Kidney epithelial cell (primary cell): ENCODE results near the gene DNAH7. TPM values are rescaled to one million over a fixed set of nuclear protein-coding genes. Genes with fewer than 3 reads are reported as not detected.

Experiments used
- DNase-seq: peaks from one replicate; pipeline ENCODE4 v3.0.0-alpha.2; 2010; ENCODE audit warnings: low read depth
- H3K27me3 ChIP-seq: 2 replicates; pipeline ENCODE4 v1.6.0; 2011; ENCODE audit warnings: low read length; ENCODE audit not compliant: control insufficient read depth, insufficient read depth
- H3K36me3 ChIP-seq: 2 replicates; pipeline ENCODE4 v1.5.1; 2011; ENCODE audit warnings: low read length; ENCODE audit not compliant: control insufficient read depth, insufficient read depth
- H3K4me3 ChIP-seq: 2 replicates; pipeline ENCODE4 v1.5.1; 2011; ENCODE audit warnings: low read depth, mild to moderate bottlenecking, control low read depth, low read length
- total RNA-seq: library from RNA; depleted of rRNA; stranded (reverse); fragments of >200 nt; gene quantifications from 2 replicates; pipeline ENCODE4 v1.2.3, GENCODE V29; 2015
- TF ChIP-seq, protein P1 (sequence below): IDR thresholded peaks from 2 replicates; pipeline ENCODE4 v1.5.1; 2011; ENCODE audit warnings: mild to moderate bottlenecking, moderate library complexity, low read length, control low read depth, inconsistent platforms; ENCODE audit not compliant: insufficient read depth, poor library complexity, severe bottlenecking

The DNAH7 gene
- total RNA-seq, 1 donor from 2014 or later: 2.1 TPM

- no peak for DNase-seq
- no peaks in the 10 kb centered on the region for H3K36me3 ChIP-seq
- H3K4me3 ChIP-seq: no peak overlapping the region
- TF ChIP-seq, protein P1, sequence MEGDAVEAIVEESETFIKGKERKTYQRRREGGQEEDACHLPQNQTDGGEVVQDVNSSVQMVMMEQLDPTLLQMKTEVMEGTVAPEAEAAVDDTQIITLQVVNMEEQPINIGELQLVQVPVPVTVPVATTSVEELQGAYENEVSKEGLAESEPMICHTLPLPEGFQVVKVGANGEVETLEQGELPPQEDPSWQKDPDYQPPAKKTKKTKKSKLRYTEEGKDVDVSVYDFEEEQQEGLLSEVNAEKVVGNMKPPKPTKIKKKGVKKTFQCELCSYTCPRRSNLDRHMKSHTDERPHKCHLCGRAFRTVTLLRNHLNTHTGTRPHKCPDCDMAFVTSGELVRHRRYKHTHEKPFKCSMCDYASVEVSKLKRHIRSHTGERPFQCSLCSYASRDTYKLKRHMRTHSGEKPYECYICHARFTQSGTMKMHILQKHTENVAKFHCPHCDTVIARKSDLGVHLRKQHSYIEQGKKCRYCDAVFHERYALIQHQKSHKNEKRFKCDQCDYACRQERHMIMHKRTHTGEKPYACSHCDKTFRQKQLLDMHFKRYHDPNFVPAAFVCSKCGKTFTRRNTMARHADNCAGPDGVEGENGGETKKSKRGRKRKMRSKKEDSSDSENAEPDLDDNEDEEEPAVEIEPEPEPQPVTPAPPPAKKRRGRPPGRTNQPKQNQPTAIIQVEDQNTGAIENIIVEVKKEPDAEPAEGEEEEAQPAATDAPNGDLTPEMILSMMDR: no peak
- no peaks in the 10 kb centered on the region for H3K27me3 ChIP-seq
Measured at GRCh38 chr2:195830968-195831950, 237.4 kb downstream of the DNAH7 start.

GRCh38 chr2:195824478-195824877, 244.2 kb downstream of the DNAH7 start:
- Histone ChIP-seq H3K4me3 (no peak overlapping the region), H3K27me3 (no peaks in the 10 kb centered on the region), H3K36me3 (no peaks in the 10 kb centered on the region)
- no peak for DNase-seq
- TF ChIP-seq, protein P1: no peak

DNA sequence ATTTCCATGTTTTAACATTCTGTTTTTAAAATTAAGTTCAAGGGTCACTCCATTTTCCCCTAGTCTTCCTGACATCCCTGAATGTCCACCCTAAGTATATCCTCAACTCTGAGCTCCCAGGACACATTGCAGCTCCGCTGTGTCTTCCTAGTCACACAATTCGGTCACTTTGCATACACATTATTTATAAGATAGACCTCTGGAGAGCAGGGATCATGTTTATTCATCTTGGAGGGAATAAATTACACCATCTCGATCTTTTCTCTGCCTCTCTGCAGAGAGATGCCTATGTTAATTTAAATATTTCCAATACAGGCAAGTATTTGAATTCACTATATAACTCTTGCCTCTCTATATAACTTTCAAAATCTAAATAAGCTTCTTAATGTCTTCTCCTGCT, 245.4 kb downstream of the DNAH7 start:
- H3K4me3 ChIP-seq: no peak overlapping the region
- TF ChIP-seq, protein P1: no peak
- H3K27me3 ChIP-seq: no peaks in the 10 kb centered on the region
- H3K36me3 ChIP-seq: no peaks in the 10 kb centered on the region
- no peak for DNase-seq

DNA sequence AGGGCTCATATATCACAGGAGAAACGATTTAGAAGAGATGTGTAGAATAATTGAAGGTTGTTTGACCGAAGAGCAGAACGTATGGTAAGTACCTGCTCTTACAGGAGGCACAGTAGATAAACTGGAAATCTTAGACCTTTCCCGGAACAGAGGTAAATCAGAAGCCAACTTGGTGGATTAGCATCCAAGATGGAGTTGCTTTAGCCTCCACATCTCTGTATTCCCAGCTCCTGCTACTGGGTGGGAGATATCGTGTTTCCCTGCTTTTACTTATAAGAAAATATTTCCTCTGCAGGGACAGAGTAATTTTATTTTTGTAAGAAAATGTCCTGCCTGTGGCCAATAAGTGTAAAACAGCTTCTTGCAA, 247.1 kb downstream of the DNAH7 start:
- TF ChIP-seq, protein P1: no peak
- H3K36me3 ChIP-seq: no peaks in the 10 kb centered on the region
- H3K27me3 ChIP-seq: no peaks in the 10 kb centered on the region
- DNase-seq: no peak
- no peak overlapping the region for H3K4me3 ChIP-seq

- Histone ChIP-seq H3K4me3 (no peak overlapping the region), H3K27me3 (no peaks in the 10 kb centered on the region), H3K36me3 (no peaks in the 10 kb centered on the region)
- no peak for DNase-seq
- TF ChIP-seq, protein P1: no peak
Measured at GRCh38 chr2:195820867-195821565, 247.6 kb downstream of the DNAH7 start.
